Endodermal cell (in vitro differentiated cells): ENCODE data around the gene POR. TPM values are rescaled to one million over a fixed set of nuclear protein-coding genes. Genes with fewer than 3 reads are reported as not detected.
"Not testable (repeated sequence)": the region's sequence is repeated elsewhere in the genome, so short reads cannot be mapped to it uniquely, and the experiment has no call there.

ENCODE experiments used
- DNase-seq: peaks from one replicate; pipeline ENCODE4 v3.0.0-alpha.2; 2017
- H3K27ac ChIP-seq: 2 replicates; pipeline ENCODE4 v1.5.1; 2013; ENCODE audit warnings: mild to moderate bottlenecking, low read depth, low read length, moderate library complexity
- H3K27me3 ChIP-seq: 2 replicates; pipeline ENCODE4 v1.6.1; 2013; ENCODE audit warnings: mild to moderate bottlenecking, low read length, moderate library complexity; ENCODE audit not compliant: insufficient read depth, control insufficient read depth, poor library complexity, severe bottlenecking
- H3K36me3 ChIP-seq: 2 replicates; pipeline ENCODE4 v1.7.0; 2013; ENCODE audit warnings: mild to moderate bottlenecking, low read length, moderate library complexity; ENCODE audit not compliant: control insufficient read depth, insufficient read depth
- H3K4me1 ChIP-seq: one replicate; pipeline ENCODE4 v1.7.0; 2013; ENCODE audit warnings: low read length; ENCODE audit not compliant: control insufficient read depth, insufficient read depth
- H3K4me3 ChIP-seq: 2 replicates; pipeline ENCODE4 v1.5.1; 2013; ENCODE audit warnings: mild to moderate bottlenecking, low read length, moderate library complexity
- H3K9ac ChIP-seq: 2 replicates; pipeline ENCODE4 v1.6.1; 2013; ENCODE audit warnings: mild to moderate bottlenecking, low read length, moderate library complexity; ENCODE audit not compliant: poor library complexity, severe bottlenecking; ENCODE audit errors: extremely low read depth
- H3K9me3 ChIP-seq: 2 replicates; pipeline ENCODE4 v1.6.1; 2013; ENCODE audit warnings: mild to moderate bottlenecking, low read length, moderate library complexity; ENCODE audit not compliant: control insufficient read depth
- H3K27ac Mint-ChIP-seq: 2 replicates; pipeline ENCODE4 v1.8.0; 2020; ENCODE audit warnings: mixed read lengths
- H3K27me3 Mint-ChIP-seq: 2 replicates; pipeline ENCODE4 v1.8.0; 2021; ENCODE audit warnings: mild to moderate bottlenecking, mixed read lengths; ENCODE audit not compliant: insufficient read depth
- H3K36me3 Mint-ChIP-seq: 2 replicates; pipeline ENCODE4 v1.8.0; 2020; ENCODE audit warnings: low read depth, mixed read lengths
- H3K4me1 Mint-ChIP-seq: 2 replicates; pipeline ENCODE4 v1.8.0; 2020; ENCODE audit warnings: mixed read lengths
- H3K4me3 Mint-ChIP-seq: 2 replicates; pipeline ENCODE4 v1.8.0; 2020; ENCODE audit warnings: mild to moderate bottlenecking, moderate library complexity, mixed read lengths
- H3K9me3 Mint-ChIP-seq: 2 replicates; pipeline ENCODE4 v1.8.0; 2020; ENCODE audit warnings: mild to moderate bottlenecking, mixed read lengths
- WGBS, 2 experiments: methylation state at CpG; one replicate each; pipeline versions ENCODE4 v1.1.5 to v1.1.7; 2013; ENCODE audit warnings: missing lambda C conversion rate in 2 of 2, mixed read lengths in 1 of 2; ENCODE audit not compliant: insufficient coverage in 1 of 2, insufficient read length in 1 of 2; 5-methylcytosine and 5-hydroxymethylcytosine counted together
- total RNA-seq, 2 donors: library from RNA; stranded (reverse); fragmentation: NEBNext Ultra II Directional in 1 of 2; extraction: Animal tissue kit (Norgen Biotek cat#: 25700) in 1 of 2; gene quantifications; 2 replicates in 1 of 2; 3 replicates in 1 of 2; pipeline ENCODE4 v1.2.1, GENCODE V29; 2021
- TF ChIP-seq, protein P1 (sequence below): fragments of 200-600 bp; sonication (generic); conservative IDR thresholded peaks from 2 replicates; pipeline ENCODE4 v1.5.0; 2021; ENCODE audit warnings: antibody characterized with exemption, mild to moderate bottlenecking

The POR gene
- total RNA-seq, 2 donors from 2014 or later, result 85.2 to 92.9 TPM

DNA sequence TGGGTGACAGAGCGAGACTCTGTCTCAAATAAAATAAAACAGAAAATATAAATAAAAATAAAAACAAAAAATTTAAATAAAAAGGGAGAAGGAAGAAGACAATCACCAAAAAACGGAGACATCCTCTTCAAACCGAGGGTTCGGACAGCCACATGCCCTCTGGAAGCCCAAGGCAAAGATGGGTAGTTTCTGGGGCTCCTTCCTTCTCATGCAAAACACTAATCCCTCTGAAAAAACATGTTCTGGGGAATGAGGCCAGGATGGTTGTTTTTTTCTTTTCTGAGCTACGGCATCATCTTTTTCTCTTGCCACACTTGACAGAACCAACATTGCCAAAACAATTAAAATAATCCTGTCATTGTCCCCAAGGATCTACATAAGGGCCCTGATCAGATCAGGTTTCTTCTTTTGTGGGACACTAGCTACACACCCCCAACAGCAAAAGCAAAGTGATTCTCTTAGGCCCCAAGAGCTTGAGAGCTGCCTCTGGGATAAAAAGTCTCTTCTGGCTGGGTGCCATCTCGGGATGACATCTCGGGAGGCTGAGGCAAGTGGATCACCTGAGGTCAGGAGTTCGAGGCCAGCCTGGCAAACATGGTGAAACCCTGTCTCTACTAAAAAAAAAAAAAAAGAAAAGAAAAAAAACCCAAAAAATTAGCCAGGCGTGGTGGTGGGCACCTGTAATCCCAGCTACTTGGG is 14.2 kb upstream of the POR start:
- Histone ChIP-seq H3K4me1 (no peaks in the 10 kb centered on the region), H3K36me3 (no peaks in the 10 kb centered on the region), H3K9me3 (no peaks in the 10 kb centered on the region), H3K27ac (no peak overlapping the region), H3K27me3 (no peaks in the 10 kb centered on the region), H3K4me3 (no peak overlapping the region), H3K9ac (no peak overlapping the region)
- Mint-ChIP-seq H3K36me3 (no peaks in the 10 kb centered on the region), H3K4me3 (no peak overlapping the region), H3K27me3 (peaks cover 2% of the 10 kb centered on the region), H3K27ac (no peak overlapping the region), H3K9me3 (no peaks in the 10 kb centered on the region), H3K4me1 (no peaks in the 10 kb centered on the region)
- TF ChIP-seq, protein P1, sequence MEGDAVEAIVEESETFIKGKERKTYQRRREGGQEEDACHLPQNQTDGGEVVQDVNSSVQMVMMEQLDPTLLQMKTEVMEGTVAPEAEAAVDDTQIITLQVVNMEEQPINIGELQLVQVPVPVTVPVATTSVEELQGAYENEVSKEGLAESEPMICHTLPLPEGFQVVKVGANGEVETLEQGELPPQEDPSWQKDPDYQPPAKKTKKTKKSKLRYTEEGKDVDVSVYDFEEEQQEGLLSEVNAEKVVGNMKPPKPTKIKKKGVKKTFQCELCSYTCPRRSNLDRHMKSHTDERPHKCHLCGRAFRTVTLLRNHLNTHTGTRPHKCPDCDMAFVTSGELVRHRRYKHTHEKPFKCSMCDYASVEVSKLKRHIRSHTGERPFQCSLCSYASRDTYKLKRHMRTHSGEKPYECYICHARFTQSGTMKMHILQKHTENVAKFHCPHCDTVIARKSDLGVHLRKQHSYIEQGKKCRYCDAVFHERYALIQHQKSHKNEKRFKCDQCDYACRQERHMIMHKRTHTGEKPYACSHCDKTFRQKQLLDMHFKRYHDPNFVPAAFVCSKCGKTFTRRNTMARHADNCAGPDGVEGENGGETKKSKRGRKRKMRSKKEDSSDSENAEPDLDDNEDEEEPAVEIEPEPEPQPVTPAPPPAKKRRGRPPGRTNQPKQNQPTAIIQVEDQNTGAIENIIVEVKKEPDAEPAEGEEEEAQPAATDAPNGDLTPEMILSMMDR, result no peak
- WGBS, 2 experiments, result 74 to 90% methylated on average over 6 to 8 of the region's 9 CpGs
- DNase-seq, result no peak

DNA sequence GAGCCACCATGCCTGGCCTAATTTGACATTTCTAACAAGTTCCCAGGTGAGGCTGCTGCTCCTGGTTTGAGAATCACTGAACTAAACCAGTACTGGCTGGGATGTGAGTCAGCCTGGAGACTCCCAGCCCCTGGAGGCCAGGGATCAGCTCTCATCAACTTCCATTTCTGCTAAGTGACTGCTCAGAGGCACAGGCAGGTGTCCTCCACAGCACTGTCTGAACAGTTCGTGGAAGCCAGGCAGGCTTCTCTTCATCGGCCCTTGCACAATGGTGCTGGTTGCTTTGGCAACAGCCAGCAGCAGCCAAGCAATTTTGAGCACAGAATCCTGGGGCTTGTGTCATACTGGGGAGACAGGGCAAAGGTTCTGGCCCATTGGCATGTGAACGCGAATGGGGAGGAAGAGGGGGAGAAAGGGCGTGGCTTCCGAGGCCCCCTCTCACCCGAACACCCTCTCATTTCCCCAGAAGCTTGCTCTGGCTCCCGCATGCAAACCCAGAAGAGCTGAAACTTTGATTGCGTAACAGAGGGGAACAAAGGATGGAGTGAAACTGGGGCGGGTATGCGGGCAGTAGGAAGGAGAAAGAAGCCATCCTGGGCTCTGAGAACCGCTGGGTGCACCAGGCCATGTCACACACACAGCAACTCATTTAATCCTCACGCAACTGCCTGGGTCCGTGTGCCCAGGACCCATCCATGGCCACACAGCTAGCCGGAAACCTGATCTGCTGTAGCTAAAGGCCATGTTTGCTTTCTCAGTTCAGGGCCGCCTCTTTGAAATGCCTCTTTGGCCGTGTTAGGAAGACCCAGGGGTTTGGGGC is 9.0 kb upstream of the POR start:
- H3K27ac Mint-ChIP-seq, result peak overlapping the region; percentile 72
- TF ChIP-seq, protein P1, result no peak
- DNase-seq, result peak; percentile 64
- no peaks in the 10 kb centered on the region for H3K9me3 Mint-ChIP-seq
- peaks cover 2% of the 10 kb centered on the region for H3K27me3 Mint-ChIP-seq
- no peak overlapping the region for H3K4me3 ChIP-seq
- no peaks in the 10 kb centered on the region for H3K36me3 Mint-ChIP-seq
- no peaks in the 10 kb centered on the region for H3K9me3 ChIP-seq
- H3K9ac ChIP-seq, result no peak overlapping the region
- H3K36me3 ChIP-seq, result no peaks in the 10 kb centered on the region
- no peaks in the 10 kb centered on the region for H3K4me1 ChIP-seq
- WGBS, 2 experiments, result 60 to 66% methylated on average over 6 to 17 of the region's 17 CpGs
- H3K4me1 Mint-ChIP-seq, result peaks cover 7% of the 10 kb centered on the region
- H3K4me3 Mint-ChIP-seq, result no peak overlapping the region
- H3K27me3 ChIP-seq, result no peaks in the 10 kb centered on the region
- H3K27ac ChIP-seq, result peak overlapping the region; percentile 96

DNA sequence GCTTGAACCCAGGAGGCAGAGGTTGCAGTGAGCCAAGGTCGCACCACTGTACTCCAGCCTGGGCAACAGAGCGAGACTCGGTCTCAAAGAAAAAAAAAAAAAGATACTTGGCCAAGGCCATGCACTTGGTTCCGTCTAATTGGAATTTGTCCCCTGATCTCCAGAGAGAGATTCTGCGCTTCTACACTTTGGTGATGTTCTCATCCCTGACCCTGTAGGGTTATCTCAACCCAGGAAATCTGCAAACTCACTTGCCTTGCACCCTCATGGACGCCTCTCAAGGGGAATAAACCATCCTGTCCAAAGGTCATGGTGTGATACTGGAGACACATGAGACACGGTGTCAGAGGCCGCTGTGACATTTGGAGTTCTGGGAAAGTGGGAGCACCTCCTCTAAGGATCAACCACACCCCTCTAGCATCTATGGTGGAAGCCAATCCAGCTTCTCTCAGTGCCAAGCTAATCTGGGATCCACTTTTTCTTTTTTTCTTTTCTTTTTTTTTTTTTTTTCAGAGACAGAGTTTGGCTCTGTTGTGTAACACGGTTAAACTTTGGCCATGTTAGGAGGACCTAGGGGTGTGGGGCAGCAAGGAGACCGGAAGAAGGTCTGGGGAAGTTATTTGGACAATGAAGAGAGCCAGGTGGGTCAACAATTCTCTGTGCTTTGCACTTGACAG is 7.8 kb upstream of the POR start:
- no peak overlapping the region for H3K9ac ChIP-seq
- H3K27me3 ChIP-seq, result no peaks in the 10 kb centered on the region
- H3K27ac Mint-ChIP-seq, result no peak overlapping the region
- H3K36me3 Mint-ChIP-seq, result no peaks in the 10 kb centered on the region
- H3K27me3 Mint-ChIP-seq, result peaks cover 3% of the 10 kb centered on the region
- H3K36me3 ChIP-seq, result no peaks in the 10 kb centered on the region
- no peaks in the 10 kb centered on the region for H3K9me3 ChIP-seq
- DNase-seq, result no peak
- no peak overlapping the region for H3K27ac ChIP-seq
- no peak overlapping the region for H3K4me3 Mint-ChIP-seq
- H3K4me1 Mint-ChIP-seq, result peaks cover 7% of the 10 kb centered on the region
- no peak overlapping the region for H3K4me3 ChIP-seq
- H3K4me1 ChIP-seq, result no peaks in the 10 kb centered on the region
- no peaks in the 10 kb centered on the region for H3K9me3 Mint-ChIP-seq
- TF ChIP-seq, protein P1, result no peak
- WGBS, 2 experiments, result 92 to 93% methylated on average over 10 of the region's 10 CpGs

DNA sequence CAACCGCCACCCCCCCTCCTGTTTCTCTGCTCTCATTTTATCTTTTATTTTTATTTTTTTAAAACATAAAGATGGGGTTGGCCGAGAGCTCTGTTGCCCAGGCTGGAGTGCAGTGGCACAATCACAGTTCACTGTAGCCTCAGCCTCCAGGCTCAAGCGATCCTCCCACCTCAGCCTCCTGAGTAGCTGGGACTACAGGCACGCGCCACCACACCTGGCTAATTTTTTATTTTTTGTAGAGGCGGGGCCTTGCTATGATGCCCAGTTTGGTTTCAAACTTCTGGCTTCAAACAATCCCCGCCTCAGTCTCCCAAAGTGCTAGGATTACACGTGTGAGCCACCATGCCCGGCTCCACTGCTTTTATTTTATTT is 7.3 kb upstream of the POR start:
- H3K27ac Mint-ChIP-seq, H3K4me1 ChIP-seq, H3K9me3 ChIP-seq, DNase-seq, H3K36me3 Mint-ChIP-seq, H3K36me3 ChIP-seq, H3K4me1 Mint-ChIP-seq, H3K27me3 Mint-ChIP-seq, H3K9ac ChIP-seq, H3K27ac ChIP-seq, H3K9me3 Mint-ChIP-seq, H3K27me3 ChIP-seq, H3K4me3 Mint-ChIP-seq, H3K4me3 ChIP-seq: not testable (repeated sequence)
- WGBS, 2 experiments, result 86 to 93% methylated on average over 6 to 9 of the region's 9 CpGs
